Measurements from ENCODE around the gene FCAR. TPM values are rescaled to one million over a fixed set of nuclear protein-coding genes. Genes with fewer than 3 reads are reported as not detected.
"Not testable (repeated sequence)": the region's sequence is repeated elsewhere in the genome, so short reads cannot be mapped to it uniquely, and the experiment has no call there.

Gene FCAR
- total RNA-seq, 1 experiment from 2014 or later: not detected

DNA sequence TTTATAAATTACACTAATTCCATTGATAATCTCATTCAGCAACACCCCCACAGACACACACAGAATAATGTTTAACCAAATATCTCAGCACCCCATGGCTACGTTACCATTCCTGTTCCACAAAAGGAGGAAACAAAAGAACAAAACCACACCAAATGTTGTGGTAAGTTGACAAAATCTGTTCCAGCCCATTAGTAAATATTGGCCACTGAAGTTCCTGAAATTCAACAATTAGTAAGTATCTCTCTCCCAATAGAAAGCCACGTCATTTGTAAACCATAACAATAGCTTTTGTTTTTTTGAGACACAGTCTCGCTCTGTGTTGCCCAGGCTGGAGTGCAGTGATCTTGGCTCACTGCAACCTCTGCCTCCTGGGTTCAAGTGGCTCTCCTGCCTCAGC is 2.3 kb upstream of the FCAR start:
- Histone ChIP-seq H3K27ac (no peak overlapping the region), H3K27me3 (replicated peaks) (no peaks in the 10 kb centered on the region; the same call in 1 of the 2 replicates), H3K9me3 (replicated peaks) (no peaks in the 10 kb centered on the region), H3K4me1 (replicated peaks) (no peaks in the 10 kb centered on the region), H3K36me3 (no peaks in the 10 kb centered on the region), H3K4me3 (no peak overlapping the region)
- DNase-seq (ENCODE audit: low read depth in 1 of 2, low spot score in 2 of 2): no peak

DNA sequence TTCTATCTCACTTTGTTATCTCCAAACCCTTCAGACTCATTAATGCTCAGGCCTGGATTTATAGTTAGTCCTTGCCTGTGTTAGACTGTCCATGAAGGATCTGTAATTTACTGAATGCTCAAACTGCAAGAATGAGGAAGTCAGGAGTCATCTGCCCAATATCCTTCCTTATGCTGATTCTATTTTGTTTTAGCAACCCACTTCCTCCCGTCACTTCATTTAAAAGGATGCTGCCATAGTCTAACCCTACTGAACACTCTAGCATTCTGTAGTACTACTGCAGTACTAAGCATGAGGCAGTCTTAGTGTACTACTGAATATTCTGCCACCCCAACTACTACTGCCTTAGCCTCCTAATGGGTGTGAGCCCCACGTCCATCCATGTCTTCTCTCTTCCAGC is 1.5 kb downstream of the FCAR start:
- Histone ChIP-seq H3K36me3 (no peaks in the 10 kb centered on the region), H3K27me3 (replicated peaks) (no peaks in the 10 kb centered on the region; the same call in 1 of the 2 replicates), H3K27ac (no peak overlapping the region)

DNA sequence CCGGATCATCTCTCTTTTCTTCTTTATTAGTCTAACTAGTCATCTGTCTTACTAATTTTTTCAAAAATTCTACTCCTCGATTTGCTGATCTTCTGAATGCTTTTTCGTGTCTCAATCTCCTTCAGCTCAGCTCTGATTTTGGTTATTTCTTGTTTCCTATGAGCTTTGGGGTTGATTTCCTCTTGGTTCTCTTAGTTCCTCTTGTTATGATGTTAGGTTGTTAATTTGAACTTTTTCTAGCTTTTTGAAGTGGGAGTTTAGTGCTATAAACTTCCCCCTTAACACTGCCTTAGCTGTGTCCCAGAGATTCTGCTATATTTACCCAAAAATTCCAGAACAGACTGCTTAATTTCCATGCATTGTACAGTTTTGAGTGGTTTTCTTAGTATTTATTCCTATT is 3.4 kb downstream of the FCAR start:
- no peaks in the 10 kb centered on the region for H3K27me3 ChIP-seq (replicated peaks)
- no peaks in the 10 kb centered on the region for H3K36me3 ChIP-seq
- H3K9me3 ChIP-seq (replicated peaks): no peaks in the 10 kb centered on the region
- no peaks in the 10 kb centered on the region for H3K4me1 ChIP-seq (replicated peaks)
- no peak for DNase-seq (ENCODE audit: low read depth in 1 of 2, low spot score in 2 of 2)
- no peak overlapping the region for H3K27ac ChIP-seq
- no peak overlapping the region for H3K4me3 ChIP-seq

More for the DNA sequence above, 1.5 kb downstream of the FCAR start:
- no peak overlapping the region for H3K4me3 ChIP-seq
- DNase-seq (ENCODE audit: low read depth in 1 of 2, low spot score in 2 of 2): no peak
- no peaks in the 10 kb centered on the region for H3K4me1 ChIP-seq (replicated peaks)
- H3K9me3 ChIP-seq (replicated peaks): no peaks in the 10 kb centered on the region

DNA sequence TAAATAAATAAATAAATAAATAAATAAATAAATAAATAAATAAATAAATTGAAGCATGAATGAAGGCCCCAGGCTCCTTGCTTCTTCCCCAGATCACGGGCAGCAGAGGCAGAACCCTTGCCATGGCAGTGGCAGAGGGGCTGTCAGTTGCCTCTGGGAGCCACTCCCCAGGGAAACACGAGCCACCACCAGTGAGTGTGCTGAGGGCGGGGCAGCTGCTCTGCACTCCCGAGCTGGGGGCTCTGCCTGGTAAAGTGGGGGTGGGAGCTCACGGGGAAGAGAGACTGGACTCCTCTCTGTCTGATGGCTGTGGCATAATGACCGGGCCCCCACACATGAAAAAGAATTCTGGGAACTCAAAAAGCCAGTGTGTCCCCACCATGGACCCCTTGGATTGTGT is 7.8 kb downstream of the FCAR start:
- H3K4me3 ChIP-seq: no peak overlapping the region
- no peak overlapping the region for H3K27ac ChIP-seq
- H3K9me3 ChIP-seq (replicated peaks): no peaks in the 10 kb centered on the region

DNA sequence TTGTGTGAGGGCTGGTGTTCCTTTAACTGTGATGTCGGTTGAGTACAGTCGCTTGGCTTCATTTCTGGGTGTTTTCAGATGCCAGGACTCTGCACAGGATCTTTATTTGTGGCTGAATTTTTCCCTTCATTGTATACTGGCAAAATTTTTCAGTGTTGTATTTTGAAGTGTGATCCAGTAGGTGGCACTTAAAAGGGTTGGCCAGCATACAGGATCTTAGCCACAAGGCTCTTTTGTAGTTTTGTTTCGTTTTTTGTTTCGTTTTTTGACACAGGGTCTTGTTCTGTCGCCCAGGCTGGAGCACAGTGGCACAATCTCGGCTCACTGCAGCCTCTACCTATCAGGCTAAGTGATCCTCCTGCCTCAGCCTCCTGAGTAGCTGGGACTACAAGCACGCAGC is 8.7 kb downstream of the FCAR start:
- no peaks in the 10 kb centered on the region for H3K36me3 ChIP-seq
- H3K9me3 ChIP-seq (replicated peaks): no peaks in the 10 kb centered on the region
- no peaks in the 10 kb centered on the region for H3K27me3 ChIP-seq (replicated peaks)
- H3K27ac ChIP-seq: no peak overlapping the region
- H3K4me1 ChIP-seq (replicated peaks): no peaks in the 10 kb centered on the region
- H3K4me3 ChIP-seq: no peak overlapping the region
- DNase-seq (ENCODE audit: low read depth in 1 of 2, low spot score in 2 of 2): no peak

More for the DNA sequence above, 7.8 kb downstream of the FCAR start:
- Histone ChIP-seq H3K4me1 (replicated peaks) (no peaks in the 10 kb centered on the region), H3K36me3 (no peaks in the 10 kb centered on the region), H3K27me3 (replicated peaks) (no peaks in the 10 kb centered on the region)
- DNase-seq (ENCODE audit: low read depth in 1 of 2, low spot score in 2 of 2): no peak

DNA sequence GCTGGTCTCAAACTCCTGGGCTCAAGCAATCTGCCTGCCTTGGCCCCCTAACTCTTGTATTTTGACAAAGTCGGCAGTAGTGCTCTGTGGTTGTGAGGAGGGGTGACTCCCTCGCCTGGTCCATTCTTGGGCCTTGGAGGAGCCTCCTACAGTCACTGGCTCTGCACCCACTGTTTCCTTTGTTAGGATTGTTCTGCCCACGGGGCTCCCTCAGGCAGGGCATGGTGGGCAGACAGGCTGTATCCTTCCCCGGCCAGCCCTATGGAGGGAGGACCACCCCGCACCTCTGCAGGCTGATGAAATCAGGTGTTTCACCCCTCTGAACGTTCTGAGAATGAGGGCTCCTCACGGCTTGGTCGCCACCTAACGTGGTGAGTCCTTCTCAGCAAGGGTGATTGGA is 9.2 kb downstream of the FCAR start:
- H3K4me1 ChIP-seq (replicated peaks): no peaks in the 10 kb centered on the region
- H3K27me3 ChIP-seq (replicated peaks): no peaks in the 10 kb centered on the region
- no peak overlapping the region for H3K27ac ChIP-seq
- H3K36me3 ChIP-seq: no peaks in the 10 kb centered on the region
- DNase-seq (ENCODE audit: low read depth in 1 of 2, low spot score in 2 of 2): no peak
- no peaks in the 10 kb centered on the region for H3K9me3 ChIP-seq (replicated peaks)
- H3K4me3 ChIP-seq: no peak overlapping the region

DNA sequence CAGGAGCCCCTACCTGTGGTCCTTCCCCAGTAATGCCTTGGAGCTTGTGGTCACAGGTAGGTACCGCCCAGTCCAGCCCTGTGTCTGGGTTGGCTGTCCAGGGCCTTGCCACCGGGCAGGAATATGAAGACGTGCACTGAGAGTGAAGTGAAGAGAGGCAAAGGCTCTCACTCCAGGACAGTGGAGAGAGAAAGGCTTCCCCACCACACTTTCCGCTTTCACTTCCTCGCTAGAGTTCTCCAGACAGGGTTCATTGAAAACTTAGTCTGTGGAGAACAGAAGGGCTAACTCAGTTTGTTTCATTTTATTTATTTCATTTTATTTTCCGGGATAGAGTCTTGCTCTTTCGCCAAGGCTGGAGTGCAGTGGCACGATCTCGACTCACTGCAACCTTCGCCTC is 14.2 kb downstream of the FCAR start:
- H3K27ac ChIP-seq: no peak overlapping the region
- H3K4me3 ChIP-seq: no peak overlapping the region
- no peak for DNase-seq (ENCODE audit: low read depth in 1 of 2, low spot score in 2 of 2)
- no peaks in the 10 kb centered on the region for H3K27me3 ChIP-seq (replicated peaks)
- H3K36me3 ChIP-seq: no peaks in the 10 kb centered on the region
- no peaks in the 10 kb centered on the region for H3K4me1 ChIP-seq (replicated peaks)
- H3K9me3 ChIP-seq (replicated peaks): no peaks in the 10 kb centered on the region

DNA sequence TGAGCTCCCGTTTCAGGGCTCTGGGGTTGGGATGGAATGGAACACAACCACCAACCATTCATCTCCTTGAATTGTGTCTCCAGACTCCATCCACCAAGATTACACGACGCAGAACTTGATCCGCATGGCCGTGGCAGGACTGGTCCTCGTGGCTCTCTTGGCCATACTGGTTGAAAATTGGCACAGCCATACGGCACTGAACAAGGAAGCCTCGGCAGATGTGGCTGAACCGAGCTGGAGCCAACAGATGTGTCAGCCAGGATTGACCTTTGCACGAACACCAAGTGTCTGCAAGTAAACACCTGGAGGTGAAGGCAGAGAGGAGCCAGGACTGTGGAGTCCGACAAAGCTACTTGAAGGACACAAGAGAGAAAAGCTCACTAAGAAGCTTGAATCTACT is 15.5 kb downstream of the FCAR start:
- H3K36me3 ChIP-seq: no peaks in the 10 kb centered on the region
- no peak for DNase-seq (ENCODE audit: low read depth in 1 of 2, low spot score in 2 of 2)
- no peaks in the 10 kb centered on the region for H3K4me1 ChIP-seq (replicated peaks)
- no peaks in the 10 kb centered on the region; the same call in 1 of the 2 replicates for H3K27me3 ChIP-seq (replicated peaks)
- H3K27ac ChIP-seq: no peak overlapping the region
- no peak overlapping the region for H3K4me3 ChIP-seq
- no peaks in the 10 kb centered on the region for H3K9me3 ChIP-seq (replicated peaks)

DNA sequence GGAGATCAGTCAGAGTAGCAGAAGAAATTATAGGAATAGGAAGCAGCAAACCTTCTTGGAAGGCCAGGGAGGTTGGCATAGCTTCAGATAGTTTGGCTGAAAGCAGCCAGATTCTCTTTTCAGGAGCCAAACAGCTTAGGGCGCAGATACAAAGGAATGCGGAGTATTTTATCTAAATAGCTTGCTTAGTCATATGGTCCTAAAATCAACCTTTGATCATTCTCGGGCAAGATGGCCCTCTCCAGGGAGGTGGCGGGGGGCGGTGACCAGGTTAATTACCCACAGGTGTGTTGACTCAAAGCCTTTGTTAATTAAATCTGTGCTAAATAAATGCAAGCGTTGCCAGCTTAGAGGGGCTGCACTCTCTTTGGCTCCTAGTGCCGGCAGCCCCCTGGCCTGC is 19.4 kb downstream of the FCAR start:
- H3K27me3 ChIP-seq (replicated peaks): no peaks in the 10 kb centered on the region; the same call in 1 of the 2 replicates
- H3K36me3 ChIP-seq: no peaks in the 10 kb centered on the region
- no peaks in the 10 kb centered on the region for H3K9me3 ChIP-seq (replicated peaks)
- H3K4me3 ChIP-seq: no peak overlapping the region
- no peak overlapping the region for H3K27ac ChIP-seq
- no peaks in the 10 kb centered on the region for H3K4me1 ChIP-seq (replicated peaks)
- DNase-seq (ENCODE audit: low read depth in 1 of 2, low spot score in 2 of 2): no peak

DNA sequence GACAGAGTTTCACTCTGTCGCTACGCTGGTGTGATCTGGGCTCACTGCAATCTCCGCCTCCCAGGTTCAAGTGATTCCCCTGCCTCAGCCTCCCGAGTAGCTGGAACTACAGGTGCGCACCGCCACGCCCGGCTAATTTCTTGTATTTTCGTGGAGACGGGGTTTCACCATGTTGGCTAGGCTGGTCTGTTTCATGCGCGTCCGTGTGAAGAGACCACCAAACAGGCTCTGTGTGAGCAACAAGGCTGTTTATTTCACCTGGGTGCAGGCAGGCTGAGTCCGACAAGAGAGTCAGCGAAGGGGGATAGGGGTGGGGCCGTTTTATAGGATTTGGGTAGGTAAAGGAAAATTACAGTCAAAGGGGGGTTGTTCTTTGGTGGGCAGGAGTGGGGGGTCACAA is 20.1 kb downstream of the FCAR start:
- not testable (repeated sequence) for H3K27me3 ChIP-seq (replicated peaks); H3K4me1 ChIP-seq (replicated peaks); H3K27ac ChIP-seq; DNase-seq (ENCODE audit: low read depth in 1 of 2, low spot score in 2 of 2); H3K4me3 ChIP-seq; H3K9me3 ChIP-seq (replicated peaks); H3K36me3 ChIP-seq

DNA sequence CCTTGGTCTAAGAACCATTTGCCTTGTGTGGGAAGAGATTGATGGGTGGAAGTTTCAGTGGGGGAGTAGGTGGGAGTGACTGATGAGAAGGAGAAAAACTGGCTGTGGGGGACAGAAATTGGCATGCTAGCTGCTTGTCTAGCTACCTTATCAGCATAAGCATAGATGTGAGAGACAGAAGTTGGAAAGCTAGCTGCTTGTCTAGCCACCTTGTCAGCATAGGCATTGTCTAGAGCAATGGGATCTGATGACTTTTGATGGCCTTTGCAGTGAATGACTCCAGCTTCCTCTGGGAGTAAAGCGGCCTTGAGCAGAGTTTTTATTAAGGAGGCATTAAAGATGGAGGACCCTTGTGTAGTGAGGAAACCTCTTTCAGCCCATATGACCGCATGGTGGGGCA is 22.0 kb downstream of the FCAR start:
- H3K27me3 ChIP-seq (replicated peaks): no peaks in the 10 kb centered on the region; the same call in 1 of the 2 replicates
- H3K4me1 ChIP-seq (replicated peaks): no peaks in the 10 kb centered on the region
- no peak for DNase-seq (ENCODE audit: low read depth in 1 of 2, low spot score in 2 of 2)
- H3K27ac ChIP-seq: no peak overlapping the region
- no peaks in the 10 kb centered on the region for H3K36me3 ChIP-seq
- H3K9me3 ChIP-seq (replicated peaks): no peaks in the 10 kb centered on the region
- no peak overlapping the region for H3K4me3 ChIP-seq

DNA sequence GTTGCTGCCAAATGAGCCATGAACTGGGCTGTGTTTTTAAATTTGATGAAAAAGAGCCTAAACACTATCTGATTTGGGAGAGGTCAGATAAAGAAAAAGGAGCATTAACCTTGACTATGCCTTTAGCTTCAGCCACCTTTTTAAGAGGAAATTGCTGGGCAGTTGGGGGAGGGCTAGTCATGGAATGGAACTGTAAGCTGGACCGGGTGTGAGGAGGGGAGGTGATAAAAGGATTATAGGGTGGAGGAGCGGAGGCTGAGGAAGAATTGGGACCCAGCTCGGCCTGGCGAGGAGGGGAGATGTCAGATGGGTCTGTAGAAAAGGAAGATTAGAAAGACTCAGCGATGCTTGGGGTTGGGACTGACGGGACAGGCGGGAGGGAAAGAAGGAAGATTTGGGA is 24.6 kb downstream of the FCAR start:
- H3K4me3 ChIP-seq; H3K27ac ChIP-seq; DNase-seq (ENCODE audit: low read depth in 1 of 2, low spot score in 2 of 2); H3K9me3 ChIP-seq (replicated peaks); H3K27me3 ChIP-seq (replicated peaks); H3K4me1 ChIP-seq (replicated peaks); H3K36me3 ChIP-seq: not testable (repeated sequence)

DNA sequence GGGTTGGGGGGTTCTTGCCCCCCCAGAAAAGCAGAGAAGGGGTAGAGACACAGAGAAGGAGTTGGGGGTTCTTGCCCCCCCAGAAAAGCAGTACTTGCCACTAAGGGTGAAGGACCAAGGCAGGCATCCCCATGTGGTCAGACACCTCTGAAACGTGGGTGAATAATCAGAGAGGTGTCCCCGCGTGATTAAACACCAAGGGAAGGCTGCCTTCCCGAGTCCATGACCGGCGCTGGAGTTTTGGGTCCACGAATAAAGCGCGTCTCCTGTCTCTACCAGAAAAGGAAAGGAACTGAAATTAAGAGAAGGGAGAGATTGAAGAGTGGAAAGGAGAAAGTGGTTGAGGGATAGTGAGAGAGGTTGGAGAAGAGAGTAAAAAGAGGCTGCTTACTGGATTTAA is 25.6 kb downstream of the FCAR start:
- not testable (repeated sequence) for H3K36me3 ChIP-seq; DNase-seq (ENCODE audit: low read depth in 1 of 2, low spot score in 2 of 2); H3K4me1 ChIP-seq (replicated peaks); H3K4me3 ChIP-seq; H3K27ac ChIP-seq; H3K9me3 ChIP-seq (replicated peaks); H3K27me3 ChIP-seq (replicated peaks)

DNA sequence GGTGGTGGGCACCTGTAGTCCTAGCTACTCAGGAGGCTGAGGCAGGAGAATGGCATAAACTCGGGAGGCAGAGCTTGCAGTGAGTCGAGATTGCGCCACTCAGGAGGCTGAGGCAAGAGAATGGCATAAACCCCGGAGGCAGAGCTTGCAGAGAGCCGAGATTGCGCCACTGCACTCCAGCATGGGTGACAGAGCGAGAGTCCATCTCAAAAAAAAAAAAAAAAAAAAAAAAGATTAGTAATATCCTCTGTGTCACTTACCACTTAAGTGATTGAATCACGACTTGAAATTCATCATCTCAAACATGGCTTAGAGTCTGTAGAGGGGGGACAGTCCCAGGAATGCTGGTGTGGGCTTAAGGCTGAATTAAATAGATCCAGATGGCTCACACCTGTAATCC is 27.1 kb downstream of the FCAR start:
- not testable (repeated sequence) for H3K27me3 ChIP-seq (replicated peaks); H3K36me3 ChIP-seq; H3K4me1 ChIP-seq (replicated peaks); H3K9me3 ChIP-seq (replicated peaks); H3K4me3 ChIP-seq; H3K27ac ChIP-seq; DNase-seq (ENCODE audit: low read depth in 1 of 2, low spot score in 2 of 2)

DNA sequence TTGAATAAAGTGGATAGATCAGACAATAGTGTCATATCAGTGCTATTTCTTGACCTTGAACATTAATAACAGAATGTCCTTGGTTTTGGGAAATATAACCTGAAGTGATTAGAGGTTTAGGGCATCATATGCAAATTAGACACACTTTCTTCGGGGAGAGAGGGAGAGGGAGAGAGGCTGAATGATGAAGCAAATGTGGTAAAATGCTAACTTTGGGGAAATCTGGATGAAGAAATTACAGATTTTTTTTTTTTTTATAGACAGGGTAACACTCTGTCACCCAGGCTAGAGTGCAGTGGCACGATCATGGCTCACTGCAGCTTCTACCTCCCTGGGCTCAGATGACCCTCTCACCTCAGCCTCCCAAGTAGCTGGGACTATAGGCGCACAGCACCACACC is 28.0 kb downstream of the FCAR start:
- no peaks in the 10 kb centered on the region for H3K4me1 ChIP-seq (replicated peaks)
- H3K4me3 ChIP-seq: no peak overlapping the region
- H3K36me3 ChIP-seq: no peaks in the 10 kb centered on the region
- no peaks in the 10 kb centered on the region for H3K27me3 ChIP-seq (replicated peaks)
- DNase-seq (ENCODE audit: low read depth in 1 of 2, low spot score in 2 of 2): no peak
- no peak overlapping the region for H3K27ac ChIP-seq
- no peaks in the 10 kb centered on the region for H3K9me3 ChIP-seq (replicated peaks)

Measured in SJSA1 (cell line).